Measurements from ENCODE around the gene FGF10.

FGF10 gene

GRCh38 chr5:44299394-44299793 lies 89.8 kb downstream of the FGF10 start:
- no peak overlapping the region for H3K4me3 ChIP-seq (ENCODE audit: low read depth, low read length)
- TF ChIP-seq, protein P1, sequence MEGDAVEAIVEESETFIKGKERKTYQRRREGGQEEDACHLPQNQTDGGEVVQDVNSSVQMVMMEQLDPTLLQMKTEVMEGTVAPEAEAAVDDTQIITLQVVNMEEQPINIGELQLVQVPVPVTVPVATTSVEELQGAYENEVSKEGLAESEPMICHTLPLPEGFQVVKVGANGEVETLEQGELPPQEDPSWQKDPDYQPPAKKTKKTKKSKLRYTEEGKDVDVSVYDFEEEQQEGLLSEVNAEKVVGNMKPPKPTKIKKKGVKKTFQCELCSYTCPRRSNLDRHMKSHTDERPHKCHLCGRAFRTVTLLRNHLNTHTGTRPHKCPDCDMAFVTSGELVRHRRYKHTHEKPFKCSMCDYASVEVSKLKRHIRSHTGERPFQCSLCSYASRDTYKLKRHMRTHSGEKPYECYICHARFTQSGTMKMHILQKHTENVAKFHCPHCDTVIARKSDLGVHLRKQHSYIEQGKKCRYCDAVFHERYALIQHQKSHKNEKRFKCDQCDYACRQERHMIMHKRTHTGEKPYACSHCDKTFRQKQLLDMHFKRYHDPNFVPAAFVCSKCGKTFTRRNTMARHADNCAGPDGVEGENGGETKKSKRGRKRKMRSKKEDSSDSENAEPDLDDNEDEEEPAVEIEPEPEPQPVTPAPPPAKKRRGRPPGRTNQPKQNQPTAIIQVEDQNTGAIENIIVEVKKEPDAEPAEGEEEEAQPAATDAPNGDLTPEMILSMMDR (IDR thresholded peaks at IDR 0.05; ENCODE audit: low read depth, low read length) = no peak

- no peak overlapping the region for H3K4me3 ChIP-seq (ENCODE audit: low read depth, low read length)
- TF ChIP-seq, protein P1 (IDR thresholded peaks at IDR 0.05; ENCODE audit: low read depth, low read length) = no peak
Observed at GRCh38 chr5:44294516-44294915, 94.7 kb downstream of the FGF10 start.

DNA sequence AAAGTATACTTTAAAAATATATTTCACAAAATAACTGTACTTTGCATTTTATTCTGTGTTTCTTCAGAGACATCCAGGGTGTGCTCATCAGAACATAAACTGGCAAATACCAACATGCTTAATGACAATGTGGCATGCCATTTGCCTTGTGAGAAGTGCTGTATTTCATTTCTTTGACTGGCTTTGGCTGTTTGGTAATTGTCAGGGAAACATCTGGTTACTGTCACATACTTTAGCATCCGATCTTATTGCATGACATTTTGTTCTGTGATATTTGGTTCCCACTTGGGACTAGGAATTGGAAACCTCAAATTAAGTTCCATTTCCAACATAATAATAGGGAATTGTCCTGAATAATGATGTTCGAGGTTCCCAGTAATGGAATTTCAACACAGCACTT lies 96.5 kb downstream of the FGF10 start:
- no peak overlapping the region for H3K4me3 ChIP-seq (ENCODE audit: low read depth, low read length)
- TF ChIP-seq, protein P1 (IDR thresholded peaks at IDR 0.05; ENCODE audit: low read depth, low read length) = no peak

GRCh38 chr5:44278469-44278868 lies 110.8 kb downstream of the FGF10 start:
- TF ChIP-seq, protein P1 (IDR thresholded peaks at IDR 0.05; ENCODE audit: low read depth, low read length) = no peak

DNA sequence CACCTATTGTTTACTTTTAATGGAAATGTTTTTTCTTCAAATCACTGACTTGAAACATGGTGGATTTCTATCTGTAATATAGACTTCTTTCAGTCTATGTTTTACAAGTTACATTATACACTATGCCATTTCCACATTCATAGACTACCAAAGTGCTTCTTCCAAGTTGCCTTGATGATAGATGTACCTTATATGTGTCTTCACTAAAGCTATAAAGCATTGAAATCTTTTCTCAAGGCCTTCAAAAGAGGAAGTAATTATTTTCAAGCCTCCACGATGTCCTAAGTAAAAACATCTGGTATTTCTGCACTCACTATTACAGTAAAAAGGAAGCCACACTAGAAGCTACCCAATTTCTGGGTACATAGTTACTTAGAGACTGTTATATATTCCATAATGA lies 113.3 kb downstream of the FGF10 start:
- TF ChIP-seq, protein P1 (IDR thresholded peaks at IDR 0.05; ENCODE audit: low read depth, low read length) = no peak
- no peak overlapping the region for H3K4me3 ChIP-seq (ENCODE audit: low read depth, low read length)

More at GRCh38 chr5:44278469-44278868, 110.8 kb downstream of the FGF10 start:
- H3K4me3 ChIP-seq (ENCODE audit: low read depth, low read length) = no peak overlapping the region

DNA sequence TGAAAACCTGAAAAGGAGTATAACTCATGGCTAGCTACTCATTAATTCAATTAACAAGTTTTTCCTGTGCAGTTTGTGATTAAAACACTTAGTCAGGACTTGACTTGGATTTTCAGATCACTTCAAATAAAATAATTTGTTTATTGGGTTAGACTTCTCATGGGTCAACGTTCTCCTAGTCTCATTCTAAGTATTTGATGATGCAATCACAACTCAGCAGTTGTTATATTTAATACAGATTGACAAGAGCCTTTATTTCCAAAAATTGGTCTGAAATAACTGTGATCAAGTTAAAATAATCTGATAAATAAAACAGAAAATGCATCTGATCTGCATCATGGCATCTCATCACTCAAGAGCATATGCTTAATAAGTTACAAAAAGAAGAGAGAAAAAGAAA lies 113.9 kb downstream of the FGF10 start:
- TF ChIP-seq, protein P1 (IDR thresholded peaks at IDR 0.05; ENCODE audit: low read depth, low read length) = no peak
- no peak overlapping the region for H3K4me3 ChIP-seq (ENCODE audit: low read depth, low read length)

DNA sequence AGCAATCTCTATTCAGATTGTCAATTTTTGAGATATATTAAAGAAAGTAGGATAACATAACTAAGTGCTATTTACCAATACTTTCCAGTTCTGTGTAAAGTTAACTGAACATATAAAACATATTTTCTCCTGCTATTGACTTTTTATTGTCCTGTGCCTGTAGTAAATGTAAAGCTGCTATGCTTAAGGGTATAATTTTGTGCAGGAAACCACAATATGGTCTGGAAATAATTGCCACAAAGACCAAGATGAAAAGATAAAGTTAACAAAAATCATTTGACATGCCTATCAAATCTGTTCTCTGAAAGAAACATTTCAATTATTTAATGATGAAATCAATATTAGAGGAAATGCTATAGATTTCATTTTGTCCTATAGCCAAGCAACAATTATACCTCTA lies 121.3 kb downstream of the FGF10 start:
- TF ChIP-seq, protein P1 (IDR thresholded peaks at IDR 0.05; ENCODE audit: low read depth, low read length) = no peak

More for the DNA sequence above, 121.3 kb downstream of the FGF10 start:
- no peak overlapping the region for H3K4me3 ChIP-seq (ENCODE audit: low read depth, low read length)
